ENCODE results near the gene TSPYL2. TPM values are rescaled to one million over a fixed set of nuclear protein-coding genes. Genes with fewer than 3 reads are reported as not detected.

The TSPYL2 gene
- total RNA-seq, 2 donors from 2014 or later = 201 to 218 TPM

- no peak for DNase-seq
- no peak for ATAC-seq
Observed at GRCh38 chrX:53085661-53086229, 3.6 kb downstream of the TSPYL2 start.

DNA sequence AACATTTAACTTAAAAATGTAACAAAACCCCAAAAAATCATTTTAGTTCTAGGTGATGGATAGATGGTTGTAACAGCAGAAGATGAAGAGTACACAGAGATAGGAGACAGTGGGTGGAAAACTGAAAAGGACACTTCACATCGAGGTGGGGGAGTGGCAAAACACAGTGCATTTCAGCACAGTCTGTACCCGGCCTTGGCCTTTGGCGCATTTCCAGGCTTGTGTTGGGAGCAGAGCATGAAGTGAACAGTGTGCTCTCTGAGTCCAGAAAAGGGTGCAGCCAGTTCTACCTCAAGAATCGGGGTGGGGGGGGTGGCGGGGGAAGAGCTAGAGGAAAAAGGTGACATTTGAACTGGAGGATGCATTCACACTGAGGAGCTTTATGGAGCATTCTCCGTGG, 4.3 kb downstream of the TSPYL2 start:
- Mint-ChIP-seq H3K4me1 (peaks cover 39% of the 10 kb centered on the region), H3K27me3 (no peaks in the 10 kb centered on the region), H3K4me3 (peak overlapping the region; percentile 79), H3K36me3 (ENCODE audit: low read depth) (peaks cover 11% of the 10 kb centered on the region), H3K27ac (peak overlapping the region; percentile 97)
- DNase-seq (no peak), ATAC-seq (no peak)
- H3K9me3 ChIP-seq (ENCODE audit: control insufficient read depth, low read length, poor library complexity, severe bottlenecking) = no peaks in the 10 kb centered on the region

More at GRCh38 chrX:53085661-53086229, 3.6 kb downstream of the TSPYL2 start:
- peaks cover 11% of the 10 kb centered on the region for H3K36me3 Mint-ChIP-seq (ENCODE audit: low read depth)
- H3K27ac Mint-ChIP-seq = peak overlapping the region; percentile 97
- H3K4me1 Mint-ChIP-seq = peaks cover 43% of the 10 kb centered on the region
- H3K27me3 Mint-ChIP-seq = no peaks in the 10 kb centered on the region
- peak overlapping the region; percentile 79 for H3K4me3 Mint-ChIP-seq
- no peaks in the 10 kb centered on the region for H3K9me3 ChIP-seq (ENCODE audit: control insufficient read depth, low read length, poor library complexity, severe bottlenecking)

- H3K4me3 Mint-ChIP-seq = peak overlapping the region; percentile 95
- ATAC-seq = no peak
- no peak for DNase-seq
- no peaks in the 10 kb centered on the region for H3K27me3 Mint-ChIP-seq
- peak overlapping the region; percentile 100 for H3K27ac Mint-ChIP-seq
- H3K9me3 ChIP-seq (ENCODE audit: control insufficient read depth, low read length, poor library complexity, severe bottlenecking) = no peaks in the 10 kb centered on the region
- peaks cover 35% of the 10 kb centered on the region for H3K4me1 Mint-ChIP-seq
- H3K36me3 Mint-ChIP-seq (ENCODE audit: low read depth) = peaks cover 7% of the 10 kb centered on the region
Observed at GRCh38 chrX:53087388-53087831, 5.2 kb downstream of the TSPYL2 start.

DNA sequence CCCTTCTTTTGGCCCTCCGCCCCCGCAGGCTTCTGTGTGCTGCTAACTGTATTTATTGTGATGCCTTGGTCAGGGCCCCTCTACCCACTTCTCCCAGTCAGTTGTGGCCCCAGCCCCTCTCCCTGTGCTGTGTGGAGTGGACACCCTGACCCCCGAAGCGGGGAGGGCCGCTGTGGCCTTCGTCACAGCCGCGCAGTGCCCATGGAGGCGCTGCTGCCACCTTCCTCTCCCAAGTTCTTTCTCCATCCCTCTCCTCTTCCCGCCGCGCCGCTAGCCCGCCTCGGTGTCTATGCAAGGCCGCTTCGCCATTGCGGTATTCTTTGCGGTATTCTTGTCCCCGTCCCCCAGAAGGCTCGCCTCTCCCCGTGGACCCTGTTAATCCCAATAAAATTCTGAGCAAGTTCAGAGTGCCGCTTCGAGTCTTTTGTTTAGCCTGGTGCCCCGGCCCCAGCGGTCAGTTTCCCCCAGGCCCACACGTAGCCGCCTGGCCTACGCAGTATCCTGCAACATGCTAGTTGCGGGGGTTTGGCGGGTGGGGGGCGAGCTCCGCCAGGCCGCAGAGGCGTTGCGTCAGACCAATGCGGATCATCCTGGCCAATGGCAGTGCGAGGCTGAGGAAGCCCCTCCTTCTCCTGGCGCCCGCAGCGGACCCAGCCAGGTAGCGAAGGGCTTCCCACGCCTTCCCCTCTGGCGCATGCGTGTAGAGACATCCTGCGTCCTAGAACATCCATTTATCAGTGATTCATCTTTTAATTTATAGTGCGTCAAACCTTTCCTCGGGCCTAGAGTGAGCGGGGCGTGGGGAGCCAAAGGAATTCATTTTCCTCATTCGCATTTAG, 6.2 kb downstream of the TSPYL2 start:
- peak overlapping the region; percentile 95 for H3K4me3 Mint-ChIP-seq
- DNase-seq = peak; percentile 67 to 78 (median 69)
- H3K9me3 ChIP-seq (ENCODE audit: control insufficient read depth, low read length, poor library complexity, severe bottlenecking) = no peaks in the 10 kb centered on the region
- H3K27ac Mint-ChIP-seq = peak overlapping the region; percentile 100
- H3K36me3 Mint-ChIP-seq (ENCODE audit: low read depth) = peaks cover 7% of the 10 kb centered on the region
- no peaks in the 10 kb centered on the region for H3K27me3 Mint-ChIP-seq
- peak; percentile 81 for ATAC-seq
- peaks cover 36% of the 10 kb centered on the region for H3K4me1 Mint-ChIP-seq

DNA sequence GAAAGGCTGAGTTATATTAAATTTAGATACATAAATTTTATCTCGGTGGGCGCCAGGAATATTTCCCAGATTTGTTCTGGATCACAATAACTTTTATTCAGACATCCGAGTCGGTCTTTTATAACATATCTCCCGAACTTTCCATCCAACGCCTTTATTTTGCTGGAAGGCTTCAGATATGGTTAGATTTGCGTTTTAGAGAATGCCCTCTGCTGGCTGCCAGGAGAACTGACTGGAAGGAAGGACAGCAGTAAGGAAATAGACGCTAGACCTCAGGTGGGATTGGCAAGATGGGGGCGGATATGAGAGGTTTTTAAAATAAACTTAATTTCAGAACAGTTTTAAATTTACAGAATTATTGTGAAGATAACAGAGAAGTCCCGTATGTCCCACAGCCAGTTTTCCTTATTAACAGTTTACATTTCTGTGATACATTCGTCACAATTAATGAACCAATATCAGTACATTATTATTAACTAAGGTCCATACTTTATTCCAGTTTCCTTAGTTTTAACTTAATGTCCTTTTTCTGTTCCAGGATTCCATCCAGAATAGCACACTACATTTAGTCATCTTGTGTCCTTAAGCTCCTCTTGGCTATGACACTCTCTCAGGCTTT, 7.2 kb downstream of the TSPYL2 start:
- H3K27ac Mint-ChIP-seq = peak overlapping the region; percentile 100
- H3K27me3 Mint-ChIP-seq = no peaks in the 10 kb centered on the region
- ATAC-seq (no peak), DNase-seq (no peak)
- H3K9me3 ChIP-seq (ENCODE audit: control insufficient read depth, low read length, poor library complexity, severe bottlenecking) = no peaks in the 10 kb centered on the region
- peaks cover 29% of the 10 kb centered on the region for H3K4me1 Mint-ChIP-seq
- H3K4me3 Mint-ChIP-seq = peak overlapping the region; percentile 95
- H3K36me3 Mint-ChIP-seq (ENCODE audit: low read depth) = peaks cover 7% of the 10 kb centered on the region

DNA sequence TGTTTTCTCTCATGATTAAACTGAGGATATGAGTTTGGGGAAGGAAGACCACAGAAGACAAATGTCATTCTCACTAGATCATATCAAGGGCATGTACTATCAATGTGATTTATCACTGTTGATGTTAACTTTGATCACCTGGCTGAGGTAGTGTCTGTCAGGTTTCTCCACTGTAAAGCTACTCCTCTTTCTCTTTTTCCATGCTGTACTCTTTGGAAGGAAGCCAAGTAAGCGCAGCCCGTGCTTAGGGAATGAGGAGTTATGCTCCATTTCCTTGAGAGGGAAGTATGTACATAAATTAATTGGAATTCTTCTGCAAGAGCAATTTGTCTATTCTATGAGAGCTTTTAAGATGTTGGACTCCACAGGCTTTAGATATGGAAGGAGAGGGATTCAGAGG, 7.8 kb downstream of the TSPYL2 start:
- H3K36me3 Mint-ChIP-seq (ENCODE audit: low read depth) = peaks cover 7% of the 10 kb centered on the region
- peaks cover 30% of the 10 kb centered on the region for H3K4me1 Mint-ChIP-seq
- H3K9me3 ChIP-seq (ENCODE audit: control insufficient read depth, low read length, poor library complexity, severe bottlenecking) = no peaks in the 10 kb centered on the region
- H3K27me3 Mint-ChIP-seq = no peaks in the 10 kb centered on the region
- no peak for ATAC-seq
- no peak overlapping the region for H3K27ac Mint-ChIP-seq
- H3K4me3 Mint-ChIP-seq = no peak overlapping the region
- no peak for DNase-seq

DNA sequence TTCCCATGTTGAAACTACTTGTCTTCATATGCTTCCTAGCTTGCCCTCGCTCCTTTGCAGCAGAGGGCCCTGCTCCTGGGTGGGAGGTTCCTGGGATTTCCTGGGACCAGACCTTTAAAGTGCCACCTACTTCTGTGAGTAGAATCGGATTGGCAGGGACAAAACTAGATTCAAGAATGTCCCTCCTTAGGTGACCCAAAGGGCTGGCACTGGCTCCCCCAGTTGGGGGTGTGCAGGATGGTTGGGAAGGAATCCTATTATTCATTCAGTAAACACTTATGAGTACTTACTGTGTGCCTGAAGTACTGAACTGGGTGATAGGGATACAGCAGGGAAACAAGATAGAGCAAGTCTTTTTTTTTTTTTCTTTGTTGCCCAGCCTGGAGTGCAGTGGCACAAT, 9.2 kb downstream of the TSPYL2 start:
- H3K9me3 ChIP-seq (ENCODE audit: control insufficient read depth, low read length, poor library complexity, severe bottlenecking) = no peaks in the 10 kb centered on the region
- DNase-seq (no peak), ATAC-seq (no peak)
- H3K36me3 Mint-ChIP-seq (ENCODE audit: low read depth) = peaks cover 2% of the 10 kb centered on the region
- no peak overlapping the region for H3K27ac Mint-ChIP-seq
- no peaks in the 10 kb centered on the region for H3K27me3 Mint-ChIP-seq
- peaks cover 25% of the 10 kb centered on the region for H3K4me1 Mint-ChIP-seq
- no peak overlapping the region for H3K4me3 Mint-ChIP-seq

DNA sequence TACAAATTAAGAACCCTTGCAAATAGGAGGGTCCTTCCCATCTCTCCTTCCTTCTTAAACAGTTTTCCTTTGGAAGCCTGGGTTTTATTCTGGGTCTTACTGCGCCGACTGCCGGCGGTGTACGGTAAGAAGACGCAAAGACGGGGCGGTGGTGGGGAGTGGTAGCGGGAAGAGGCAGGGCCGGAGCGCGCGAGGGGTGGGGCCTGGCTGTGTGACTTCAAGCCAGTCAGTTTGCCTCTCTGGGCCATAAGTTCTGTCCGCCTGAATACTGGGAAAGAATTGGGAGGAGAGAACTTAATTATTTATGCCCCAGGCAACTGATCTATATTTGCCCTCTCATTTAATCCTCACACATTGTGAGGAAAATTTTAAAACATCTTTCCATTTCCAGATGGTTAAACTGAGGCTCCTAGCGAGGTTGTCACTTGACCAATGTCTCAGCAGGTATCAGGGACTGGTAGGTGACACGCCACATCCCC, 11.0 kb downstream of the TSPYL2 start:
- peaks cover 2% of the 10 kb centered on the region for H3K36me3 Mint-ChIP-seq (ENCODE audit: low read depth)
- H3K27ac Mint-ChIP-seq = no peak overlapping the region
- DNase-seq = peak; percentile 57 to 68 (median 67)
- peak; percentile 62 for ATAC-seq
- H3K27me3 Mint-ChIP-seq = no peaks in the 10 kb centered on the region
- H3K4me3 Mint-ChIP-seq = peak overlapping the region; percentile 89
- peaks cover 23% of the 10 kb centered on the region for H3K4me1 Mint-ChIP-seq
- no peaks in the 10 kb centered on the region for H3K9me3 ChIP-seq (ENCODE audit: control insufficient read depth, low read length, poor library complexity, severe bottlenecking)

DNA sequence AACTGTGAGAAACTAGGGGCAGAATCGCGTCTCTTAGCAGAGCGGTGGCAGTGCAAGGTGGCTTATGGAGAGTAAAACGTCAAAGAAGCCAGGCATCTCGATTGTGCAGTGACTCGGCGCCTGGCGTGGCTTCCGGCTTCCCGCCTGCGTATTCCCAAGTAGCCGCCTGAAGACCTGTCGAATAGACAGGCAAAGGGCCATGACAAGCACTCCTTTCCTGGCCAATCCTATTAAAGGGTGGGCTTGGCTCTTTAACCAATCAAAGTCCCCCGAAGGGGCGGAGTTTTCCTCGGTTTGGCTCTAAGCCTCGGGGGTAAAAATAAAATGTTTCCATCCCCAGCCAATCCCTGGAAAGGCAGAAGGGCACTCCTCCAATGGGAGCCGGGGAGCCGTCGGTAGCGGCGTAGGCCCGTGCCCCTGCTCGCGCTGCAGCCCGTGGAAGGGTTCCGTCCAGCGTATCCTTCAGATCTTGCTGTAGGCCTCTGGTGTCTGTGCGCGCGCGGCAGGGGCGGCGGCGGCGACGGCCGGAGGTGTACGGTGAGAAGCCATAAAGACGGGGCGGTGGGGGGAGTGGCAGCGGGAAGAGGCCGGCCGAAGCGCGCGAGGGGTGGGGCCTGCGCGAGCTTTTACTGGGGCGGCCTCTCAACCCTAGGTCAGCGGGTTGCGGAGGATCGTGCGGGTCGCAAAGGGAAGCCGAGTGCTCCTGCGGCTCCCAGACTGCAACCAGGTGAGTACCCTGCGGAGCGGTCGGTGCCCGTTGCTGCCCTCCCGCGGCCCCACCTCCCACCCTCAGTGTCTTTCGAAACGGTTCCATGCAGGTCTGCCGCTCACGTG, 11.8 kb downstream of the TSPYL2 start, which contains the start of gene KANTR:
KANTR (plus strand) TSS at position 395 of the 834 bp plus-strand sequence. CDS start 30,131 bp downstream, outside the sequence.
- no peaks in the 10 kb centered on the region for H3K9me3 ChIP-seq (ENCODE audit: control insufficient read depth, low read length, poor library complexity, severe bottlenecking)
- peak; percentile 57 to 72 (median 59) for DNase-seq
- peak; percentile 84 for ATAC-seq
- Mint-ChIP-seq H3K27ac (peak within 1 kb of the TSS; percentile 9), H3K27me3 (no peaks in the 10 kb centered on the region), H3K36me3 (ENCODE audit: low read depth) (no peaks in the 10 kb centered on the region), H3K4me1 (peaks cover 15% of the 10 kb centered on the region), H3K4me3 (peak within 1 kb of the TSS; percentile 89)

- H3K4me3 Mint-ChIP-seq = peak overlapping the region; percentile 89
- DNase-seq = no peak
- no peaks in the 10 kb centered on the region for H3K9me3 ChIP-seq (ENCODE audit: control insufficient read depth, low read length, poor library complexity, severe bottlenecking)
- no peak for ATAC-seq
- no peaks in the 10 kb centered on the region for H3K27me3 Mint-ChIP-seq
- H3K27ac Mint-ChIP-seq = no peak overlapping the region
- H3K36me3 Mint-ChIP-seq (ENCODE audit: low read depth) = no peaks in the 10 kb centered on the region
- H3K4me1 Mint-ChIP-seq = peaks cover 13% of the 10 kb centered on the region
Observed at GRCh38 chrX:53094582-53094905, 12.4 kb downstream of the TSPYL2 start.

DNA sequence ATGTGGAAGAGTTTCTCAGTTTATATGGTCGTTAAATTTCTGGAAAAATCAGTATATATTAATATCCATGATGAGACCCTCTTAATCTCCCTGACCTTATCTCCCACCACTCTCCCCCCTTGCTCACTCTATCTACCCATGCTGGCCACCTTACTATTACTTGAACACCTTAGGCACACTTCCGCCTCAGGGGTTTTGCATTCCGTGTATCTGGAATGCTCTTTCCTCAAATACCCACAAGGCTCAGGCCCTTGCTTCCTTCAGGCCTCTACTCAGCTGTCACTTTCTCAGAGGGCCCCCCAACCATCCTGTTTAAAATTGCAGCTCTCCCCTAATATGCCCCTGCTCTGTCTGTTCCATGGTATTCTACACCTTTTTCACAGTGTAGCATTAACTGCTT, 13.6 kb downstream of the TSPYL2 start:
- H3K9me3 ChIP-seq (ENCODE audit: control insufficient read depth, low read length, poor library complexity, severe bottlenecking) = no peaks in the 10 kb centered on the region
- Mint-ChIP-seq H3K4me1 (peaks cover 13% of the 10 kb centered on the region), H3K36me3 (ENCODE audit: low read depth) (no peaks in the 10 kb centered on the region), H3K4me3 (no peak overlapping the region), H3K27ac (no peak overlapping the region), H3K27me3 (no peaks in the 10 kb centered on the region)
- no peak for ATAC-seq
- DNase-seq = no peak

GRCh38 chrX:53114864-53115549, 32.8 kb downstream of the TSPYL2 start:
- DNase-seq (no peak), ATAC-seq (no peak)
- no peak overlapping the region for H3K4me3 Mint-ChIP-seq
- no peak overlapping the region for H3K27ac Mint-ChIP-seq
- H3K36me3 Mint-ChIP-seq (ENCODE audit: low read depth) = peaks cover 4% of the 10 kb centered on the region
- peaks cover 7% of the 10 kb centered on the region for H3K4me1 Mint-ChIP-seq
- no peaks in the 10 kb centered on the region for H3K27me3 Mint-ChIP-seq
- H3K9me3 ChIP-seq (ENCODE audit: control insufficient read depth, low read length, poor library complexity, severe bottlenecking) = no peaks in the 10 kb centered on the region

Data from T-helper 17 cell (primary cell).